ENCODE measurements around the gene SMARCA1. TPM values are rescaled to one million over a fixed set of nuclear protein-coding genes. Genes with fewer than 3 reads are reported as not detected.
A peak's percentile ranks its signal among the peaks of the same experiment; 100 is the strongest.

SMARCA1 gene
- total RNA-seq, 1 donor from 2014 or later, result 183 TPM

DNA sequence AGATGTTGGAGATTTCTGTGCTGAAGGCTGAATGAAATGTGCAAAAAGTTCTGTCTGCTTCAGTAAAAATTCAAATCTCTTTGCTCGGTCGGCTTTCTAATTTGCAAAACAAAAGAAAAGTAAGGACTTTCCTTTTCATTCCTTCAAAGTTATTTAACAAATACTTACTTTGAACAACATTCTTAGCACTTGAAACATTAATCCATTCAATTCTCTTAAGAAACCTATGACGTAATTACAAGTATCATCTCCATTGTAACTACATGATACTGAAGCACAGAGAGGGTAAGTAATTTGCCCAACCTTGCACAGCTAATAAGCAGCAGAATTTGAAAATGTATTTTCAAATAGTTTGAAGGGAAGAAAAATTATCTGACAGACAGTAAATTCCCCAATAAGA is 6.9 kb downstream of the SMARCA1 start:
- Mint-ChIP-seq H3K9me3 (ENCODE audit: low read depth) (no peaks in the 10 kb centered on the region), H3K27ac (no peak overlapping the region), H3K4me3 (ENCODE audit: low read depth) (no peak overlapping the region), H3K36me3 (ENCODE audit: insufficient read depth) (peaks cover 22% of the 10 kb centered on the region), H3K27me3 (no peaks in the 10 kb centered on the region), H3K4me1 (ENCODE audit: low read depth) (peaks cover 26% of the 10 kb centered on the region)
- TF ChIP-seq, protein P1, sequence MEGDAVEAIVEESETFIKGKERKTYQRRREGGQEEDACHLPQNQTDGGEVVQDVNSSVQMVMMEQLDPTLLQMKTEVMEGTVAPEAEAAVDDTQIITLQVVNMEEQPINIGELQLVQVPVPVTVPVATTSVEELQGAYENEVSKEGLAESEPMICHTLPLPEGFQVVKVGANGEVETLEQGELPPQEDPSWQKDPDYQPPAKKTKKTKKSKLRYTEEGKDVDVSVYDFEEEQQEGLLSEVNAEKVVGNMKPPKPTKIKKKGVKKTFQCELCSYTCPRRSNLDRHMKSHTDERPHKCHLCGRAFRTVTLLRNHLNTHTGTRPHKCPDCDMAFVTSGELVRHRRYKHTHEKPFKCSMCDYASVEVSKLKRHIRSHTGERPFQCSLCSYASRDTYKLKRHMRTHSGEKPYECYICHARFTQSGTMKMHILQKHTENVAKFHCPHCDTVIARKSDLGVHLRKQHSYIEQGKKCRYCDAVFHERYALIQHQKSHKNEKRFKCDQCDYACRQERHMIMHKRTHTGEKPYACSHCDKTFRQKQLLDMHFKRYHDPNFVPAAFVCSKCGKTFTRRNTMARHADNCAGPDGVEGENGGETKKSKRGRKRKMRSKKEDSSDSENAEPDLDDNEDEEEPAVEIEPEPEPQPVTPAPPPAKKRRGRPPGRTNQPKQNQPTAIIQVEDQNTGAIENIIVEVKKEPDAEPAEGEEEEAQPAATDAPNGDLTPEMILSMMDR (IDR thresholded peaks at IDR 0.05; ENCODE audit: unreplicated experiment), result no peak
- no peak for DNase-seq (ENCODE audit: low spot score, unreplicated experiment)

DNA sequence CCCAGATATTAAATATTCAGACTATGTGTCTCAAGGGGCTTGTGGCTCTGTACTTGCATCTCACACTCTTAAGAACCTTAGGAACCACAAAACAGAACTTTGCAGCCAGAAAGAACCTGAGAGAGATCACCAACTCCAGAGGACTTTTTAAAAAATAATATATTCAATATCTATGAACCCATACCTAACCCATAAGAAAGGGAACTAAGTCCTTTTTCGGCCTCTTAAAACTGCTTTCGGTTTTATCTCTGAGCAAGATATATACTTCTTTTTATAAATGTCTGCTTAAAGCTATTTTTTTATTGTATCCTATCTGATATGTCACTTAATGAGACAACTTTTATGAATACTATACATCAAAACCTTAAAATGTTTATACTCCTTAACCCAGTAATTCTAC is 10.9 kb downstream of the SMARCA1 start:
- Mint-ChIP-seq H3K27me3 (no peaks in the 10 kb centered on the region), H3K9me3 (ENCODE audit: low read depth) (no peaks in the 10 kb centered on the region), H3K36me3 (ENCODE audit: insufficient read depth) (peaks cover 38% of the 10 kb centered on the region), H3K27ac (peak overlapping the region; percentile 92), H3K4me1 (ENCODE audit: low read depth) (peaks cover 17% of the 10 kb centered on the region), H3K4me3 (ENCODE audit: low read depth) (no peak overlapping the region)
- TF ChIP-seq, protein P1 (IDR thresholded peaks at IDR 0.05; ENCODE audit: unreplicated experiment), result no peak
- no peak for DNase-seq (ENCODE audit: low spot score, unreplicated experiment)

DNA sequence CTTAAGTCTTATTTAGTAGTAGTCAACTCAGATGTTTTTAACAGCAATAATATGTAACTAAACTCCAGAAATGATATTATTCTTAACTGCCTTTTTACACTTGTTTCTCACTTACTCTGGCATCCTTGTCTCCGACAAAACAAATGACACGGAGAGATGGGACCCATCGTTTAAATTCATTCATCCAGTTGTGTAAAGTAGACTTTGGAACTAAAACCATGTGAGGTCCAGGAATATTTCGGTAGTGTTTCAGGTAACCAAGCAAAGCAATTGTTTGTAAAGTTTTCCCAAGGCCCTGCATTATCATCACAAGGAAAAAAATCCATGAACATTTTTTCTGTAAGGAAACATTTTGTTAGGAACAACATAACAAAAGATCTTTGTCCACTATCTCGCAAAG is 11.6 kb downstream of the SMARCA1 start:
- H3K4me3 Mint-ChIP-seq (ENCODE audit: low read depth), result no peak overlapping the region
- no peaks in the 10 kb centered on the region for H3K9me3 Mint-ChIP-seq (ENCODE audit: low read depth)
- TF ChIP-seq, protein P1 (IDR thresholded peaks at IDR 0.05; ENCODE audit: unreplicated experiment), result no peak
- H3K27ac Mint-ChIP-seq, result peak overlapping the region; percentile 92
- no peak for DNase-seq (ENCODE audit: low spot score, unreplicated experiment)
- no peaks in the 10 kb centered on the region for H3K27me3 Mint-ChIP-seq
- peaks cover 17% of the 10 kb centered on the region for H3K4me1 Mint-ChIP-seq (ENCODE audit: low read depth)
- H3K36me3 Mint-ChIP-seq (ENCODE audit: insufficient read depth), result peaks cover 43% of the 10 kb centered on the region

DNA sequence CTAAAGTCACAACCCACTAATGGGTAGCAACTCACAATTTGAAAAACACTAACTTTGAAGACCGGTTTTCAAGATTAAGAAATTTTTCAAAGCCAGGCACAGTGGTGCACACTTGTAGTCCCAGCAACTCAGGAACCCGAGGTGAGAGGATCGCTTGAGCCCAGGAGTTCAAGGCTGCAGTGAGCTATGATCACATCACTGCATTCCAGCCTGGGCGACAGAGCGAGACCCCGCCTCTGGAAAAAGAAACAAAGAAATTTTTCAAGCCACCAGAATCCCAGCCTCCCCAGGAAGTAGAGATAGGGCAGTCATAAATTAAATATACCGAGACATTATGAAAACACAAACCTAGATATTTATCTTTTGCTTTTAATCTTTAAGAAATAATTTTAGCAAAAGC is 13.0 kb downstream of the SMARCA1 start:
- TF ChIP-seq, protein P1 (IDR thresholded peaks at IDR 0.05; ENCODE audit: unreplicated experiment), result no peak

DNA sequence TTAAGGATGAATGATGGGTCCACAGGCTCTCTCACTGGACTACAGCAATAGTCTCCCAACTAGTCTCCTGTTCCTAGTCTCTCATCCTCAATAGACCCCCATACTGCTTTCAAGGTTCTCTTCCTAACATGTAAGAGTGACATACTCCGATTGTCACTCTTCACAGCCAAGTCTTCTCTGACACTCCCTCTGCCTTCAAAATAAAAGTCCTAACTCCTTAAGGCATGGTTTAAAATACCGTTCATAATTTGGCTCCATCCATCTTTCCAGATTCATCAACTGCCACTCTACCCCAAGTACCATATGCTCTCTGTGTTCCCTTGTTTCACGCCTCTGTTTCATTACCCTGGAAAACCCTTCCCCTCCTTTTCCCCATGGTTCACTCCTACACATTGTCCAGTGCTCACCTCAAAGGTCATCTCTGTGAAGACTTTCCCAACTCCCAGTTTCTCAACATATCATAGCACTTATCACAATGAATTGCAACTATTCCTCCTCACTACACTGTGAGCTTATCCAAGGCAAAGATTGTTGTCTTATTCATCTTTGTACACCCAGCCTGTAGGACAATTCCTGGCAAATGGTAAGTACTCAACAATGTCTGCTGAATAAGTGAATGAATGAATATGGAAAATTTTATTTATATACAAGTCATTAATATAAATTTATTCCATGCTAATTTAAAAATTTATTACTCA is 26.0 kb downstream of the SMARCA1 start:
- TF ChIP-seq, protein P1 (IDR thresholded peaks at IDR 0.05; ENCODE audit: unreplicated experiment), result no peak
- peaks cover 30% of the 10 kb centered on the region for H3K36me3 Mint-ChIP-seq (ENCODE audit: insufficient read depth)

More for the DNA sequence above, 13.0 kb downstream of the SMARCA1 start:
- no peak for DNase-seq (ENCODE audit: low spot score, unreplicated experiment)
- Mint-ChIP-seq H3K4me3 (ENCODE audit: low read depth) (peak overlapping the region; percentile 36), H3K27ac (peak overlapping the region; percentile 86), H3K36me3 (ENCODE audit: insufficient read depth) (peaks cover 45% of the 10 kb centered on the region), H3K4me1 (ENCODE audit: low read depth) (peaks cover 17% of the 10 kb centered on the region), H3K27me3 (no peaks in the 10 kb centered on the region), H3K9me3 (ENCODE audit: low read depth) (no peaks in the 10 kb centered on the region)

More for the DNA sequence above, 26.0 kb downstream of the SMARCA1 start:
- no peak overlapping the region for H3K4me3 Mint-ChIP-seq (ENCODE audit: low read depth)
- H3K9me3 Mint-ChIP-seq (ENCODE audit: low read depth), result no peaks in the 10 kb centered on the region
- DNase-seq (ENCODE audit: low spot score, unreplicated experiment), result no peak
- H3K27me3 Mint-ChIP-seq, result no peaks in the 10 kb centered on the region
- H3K4me1 Mint-ChIP-seq (ENCODE audit: low read depth), result no peaks in the 10 kb centered on the region
- no peak overlapping the region for H3K27ac Mint-ChIP-seq

All from progenitor cell of endocrine pancreas (in vitro differentiated cells).